SHP77 treated with DMSO at 0.1 percent for 48 hours (cell line): ENCODE results near the gene CEP104.
A peak's percentile ranks its signal among the peaks of the same experiment; 100 is the strongest.

Source experiments
- DNase-seq: peaks from one replicate; lab custom pipeline; 2025; lab: John Stamatoyannopoulos, UW

The CEP104 gene

GRCh38 chr1:3856923-3857790 is at the start of gene CEP104, which contains the start of gene DFFB:
Gene CEP104 (minus strand): TSS chr1:3857211. CDS start chr1:3852407, 4,804 bp downstream.
Gene DFFB (plus strand): TSS chr1:3857476. CDS start chr1:3857604, 128 bp downstream.
- peak; percentile 98 for DNase-seq

- DNase-seq: no peak
Observed at GRCh38 chr1:3906672-3907020, 49.6 kb upstream of the CEP104 start.

- DNase-seq: no peak
Observed at GRCh38 chr1:3905953-3906671, 49.1 kb upstream of the CEP104 start.

- DNase-seq: no peak
Observed at GRCh38 chr1:3905266-3905952, 48.4 kb upstream of the CEP104 start.

GRCh38 chr1:3904843-3905185 is 47.8 kb upstream of the CEP104 start:
- no peak for DNase-seq

- no peak for DNase-seq
Observed at GRCh38 chr1:3904006-3904842, 47.2 kb upstream of the CEP104 start.

GRCh38 chr1:3903141-3904005 is 46.4 kb upstream of the CEP104 start:
- DNase-seq: peak; percentile 51

- DNase-seq: peak; percentile 14
Observed at GRCh38 chr1:3902571-3903091, 45.6 kb upstream of the CEP104 start.

GRCh38 chr1:3902111-3902511 is 45.1 kb upstream of the CEP104 start:
- no peak for DNase-seq

GRCh38 chr1:3900969-3901529 is 44.0 kb upstream of the CEP104 start:
- peak; percentile 71 for DNase-seq

- DNase-seq: peak; percentile 97
Observed at GRCh38 chr1:3900150-3900968, 43.3 kb upstream of the CEP104 start, which contains the start of gene C1orf174. Gene C1orf174 (minus strand): TSS chr1:3900272. CDS start chr1:3900186, 86 bp downstream.

- no peak for DNase-seq
Observed at GRCh38 chr1:3899754-3900149, 42.7 kb upstream of the CEP104 start.

- no peak for DNase-seq
Observed at GRCh38 chr1:3898994-3899753, 42.2 kb upstream of the CEP104 start.

GRCh38 chr1:3898475-3898735 is 41.4 kb upstream of the CEP104 start:
- no peak for DNase-seq

- no peak for DNase-seq
Observed at GRCh38 chr1:3896396-3897000, 39.5 kb upstream of the CEP104 start.

- DNase-seq: no peak
Observed at GRCh38 chr1:3895951-3896325, 38.9 kb upstream of the CEP104 start.

- no peak for DNase-seq
Observed at GRCh38 chr1:3895279-3895950, 38.4 kb upstream of the CEP104 start.
